OCI-LY3 (cell line): ENCODE results near the gene VPS13A.

Experiments
- H2AFZ ChIP-seq: fragments of 200-600, 300-600 bp; shearing (Covaris generic); 2 replicates; pipeline ENCODE4 v1.6.0; 2014; ENCODE audit warnings: antibody characterized with exemption, low read depth, low read length
- H3K27ac ChIP-seq: fragments of 200-600, 300-600 bp; sonication (generic); 2 replicates; pipeline ENCODE4 v1.5.1; 2014; ENCODE audit warnings: mild to moderate bottlenecking, low read length, moderate library complexity, mixed read lengths
- H3K27me3 ChIP-seq: fragments of 200-600, 300-600 bp; sonication (generic); 2 replicates; pipeline ENCODE4 v1.6.1; 2014; ENCODE audit warnings: low read depth, low read length, mixed read lengths
- H3K36me3 ChIP-seq: fragments of 200-600, 300-600 bp; sonication (generic); replicated peaks from 2 replicates; pipeline ENCODE3; 2014; ENCODE audit warnings: low read depth, low read length, mixed read lengths
- H3K4me1 ChIP-seq: fragments of 300-600, 200-600 bp; sonication (generic); 2 replicates; pipeline ENCODE4 v1.6.1; 2014; ENCODE audit warnings: low read length, mixed read lengths
- H3K4me2 ChIP-seq: fragments of 200-600, 300-600 bp; sonication (generic); 2 replicates; pipeline ENCODE4 v1.6.1; 2014; ENCODE audit warnings: low read length, mixed read lengths
- H3K4me3 ChIP-seq: fragments of 300-600, 200-600 bp; sonication (generic); 2 replicates; pipeline ENCODE4 v1.5.1; 2014; ENCODE audit warnings: antibody characterized with exemption, mild to moderate bottlenecking, low read length, moderate library complexity
- H3K79me2 ChIP-seq: fragments of 300-600, 200-600 bp; shearing (Covaris generic); 2 replicates; pipeline ENCODE4 v1.6.1; 2014; ENCODE audit warnings: mild to moderate bottlenecking, low read length, mixed read lengths
- H3K9ac ChIP-seq: fragments of 300-600, 200-600 bp; shearing (Covaris generic); 2 replicates; pipeline ENCODE4 v1.6.0; 2014; ENCODE audit warnings: mild to moderate bottlenecking, low read length, moderate library complexity
- H3K9me3 ChIP-seq: fragments of 200-600, 300-600 bp; shearing (Covaris generic); 2 replicates; pipeline ENCODE4 v1.6.1; 2014; ENCODE audit warnings: low read length, mixed read lengths; ENCODE audit not compliant: insufficient read depth
- H4K20me1 ChIP-seq: fragments of 200-600, 300-600 bp; sonication (generic); 2 replicates; pipeline ENCODE4 v1.6.1; 2016; ENCODE audit warnings: low read length, mixed read lengths; ENCODE audit not compliant: insufficient read depth
- EZH2phosphoT487 ChIP-seq: fragments of 200-600 bp; shearing (Covaris generic); IDR thresholded peaks from 2 replicates; pipeline ENCODE4 v1.6.1; 2018; ENCODE audit warnings: antibody characterized with exemption, mixed run types, low read depth
- TF ChIP-seq, protein P1 (sequence below): fragments of 200-600, 300-600 bp; sonication (generic); IDR thresholded peaks from 2 replicates; pipeline ENCODE4 v1.5.1; 2014; ENCODE audit warnings: antibody characterized with exemption, low read length, low read depth

VPS13A gene

DNA sequence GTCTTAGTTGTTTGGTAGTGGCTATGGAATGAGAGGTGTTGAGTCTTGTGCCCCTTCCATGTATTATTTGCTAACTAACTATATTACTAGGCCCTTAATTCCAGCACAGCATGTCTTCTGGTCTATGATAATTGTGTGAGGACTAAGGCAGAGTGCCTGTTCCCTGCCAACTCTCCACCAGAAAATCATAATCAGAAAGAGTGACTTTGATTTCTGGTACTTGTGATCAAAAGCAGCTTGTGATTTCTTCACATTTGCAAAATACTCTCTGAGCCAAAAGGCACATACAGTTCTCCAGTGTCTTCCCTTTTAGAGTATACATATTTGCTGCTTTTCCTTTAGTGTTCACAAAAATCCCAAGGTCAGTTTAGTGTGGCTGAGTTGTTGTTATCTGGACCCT is 240.9 kb downstream of the VPS13A start:
- Histone ChIP-seq H3K27me3 (no peaks in the 10 kb centered on the region), H3K4me3 (no peak overlapping the region), H3K27ac (no peak overlapping the region), H3K36me3 (peaks cover 2% of the 10 kb centered on the region), H2AFZ (no peak overlapping the region), H3K9me3 (no peaks in the 10 kb centered on the region), H3K9ac (no peak overlapping the region), H3K79me2 (no peaks in the 10 kb centered on the region), H4K20me1 (no peaks in the 10 kb centered on the region), H3K4me1 (no peaks in the 10 kb centered on the region), H3K4me2 (no peak overlapping the region)
- TF ChIP-seq, protein P1, sequence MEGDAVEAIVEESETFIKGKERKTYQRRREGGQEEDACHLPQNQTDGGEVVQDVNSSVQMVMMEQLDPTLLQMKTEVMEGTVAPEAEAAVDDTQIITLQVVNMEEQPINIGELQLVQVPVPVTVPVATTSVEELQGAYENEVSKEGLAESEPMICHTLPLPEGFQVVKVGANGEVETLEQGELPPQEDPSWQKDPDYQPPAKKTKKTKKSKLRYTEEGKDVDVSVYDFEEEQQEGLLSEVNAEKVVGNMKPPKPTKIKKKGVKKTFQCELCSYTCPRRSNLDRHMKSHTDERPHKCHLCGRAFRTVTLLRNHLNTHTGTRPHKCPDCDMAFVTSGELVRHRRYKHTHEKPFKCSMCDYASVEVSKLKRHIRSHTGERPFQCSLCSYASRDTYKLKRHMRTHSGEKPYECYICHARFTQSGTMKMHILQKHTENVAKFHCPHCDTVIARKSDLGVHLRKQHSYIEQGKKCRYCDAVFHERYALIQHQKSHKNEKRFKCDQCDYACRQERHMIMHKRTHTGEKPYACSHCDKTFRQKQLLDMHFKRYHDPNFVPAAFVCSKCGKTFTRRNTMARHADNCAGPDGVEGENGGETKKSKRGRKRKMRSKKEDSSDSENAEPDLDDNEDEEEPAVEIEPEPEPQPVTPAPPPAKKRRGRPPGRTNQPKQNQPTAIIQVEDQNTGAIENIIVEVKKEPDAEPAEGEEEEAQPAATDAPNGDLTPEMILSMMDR = no peak
- TF ChIP-seq EZH2phosphoT487 = no peak

DNA sequence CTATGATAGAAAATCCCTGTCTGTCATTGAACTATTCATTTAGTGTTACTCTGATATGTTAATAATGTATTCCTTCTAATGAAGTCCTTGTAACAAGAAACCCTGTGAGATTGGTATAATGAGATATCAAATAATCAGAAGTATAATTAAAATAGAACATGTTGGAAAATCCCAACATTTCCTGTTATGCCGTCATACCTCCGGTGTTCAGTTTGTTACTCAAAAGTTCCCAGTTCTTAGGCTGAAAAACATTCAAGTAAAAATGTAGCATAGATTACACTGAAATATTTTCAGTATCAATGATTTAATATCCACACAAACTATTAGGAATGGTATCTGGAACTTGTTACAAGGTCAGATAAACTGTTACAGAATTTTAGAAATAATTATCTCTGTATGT is 243.3 kb downstream of the VPS13A start:
- no peak for TF ChIP-seq EZH2phosphoT487
- TF ChIP-seq, protein P1 = no peak
- Histone ChIP-seq H3K9me3 (no peaks in the 10 kb centered on the region), H3K4me2 (no peak overlapping the region), H4K20me1 (no peaks in the 10 kb centered on the region), H3K4me1 (no peaks in the 10 kb centered on the region), H2AFZ (no peak overlapping the region), H3K27ac (no peak overlapping the region), H3K79me2 (no peaks in the 10 kb centered on the region), H3K4me3 (no peak overlapping the region), H3K36me3 (no peaks in the 10 kb centered on the region), H3K27me3 (no peaks in the 10 kb centered on the region), H3K9ac (no peak overlapping the region)

DNA sequence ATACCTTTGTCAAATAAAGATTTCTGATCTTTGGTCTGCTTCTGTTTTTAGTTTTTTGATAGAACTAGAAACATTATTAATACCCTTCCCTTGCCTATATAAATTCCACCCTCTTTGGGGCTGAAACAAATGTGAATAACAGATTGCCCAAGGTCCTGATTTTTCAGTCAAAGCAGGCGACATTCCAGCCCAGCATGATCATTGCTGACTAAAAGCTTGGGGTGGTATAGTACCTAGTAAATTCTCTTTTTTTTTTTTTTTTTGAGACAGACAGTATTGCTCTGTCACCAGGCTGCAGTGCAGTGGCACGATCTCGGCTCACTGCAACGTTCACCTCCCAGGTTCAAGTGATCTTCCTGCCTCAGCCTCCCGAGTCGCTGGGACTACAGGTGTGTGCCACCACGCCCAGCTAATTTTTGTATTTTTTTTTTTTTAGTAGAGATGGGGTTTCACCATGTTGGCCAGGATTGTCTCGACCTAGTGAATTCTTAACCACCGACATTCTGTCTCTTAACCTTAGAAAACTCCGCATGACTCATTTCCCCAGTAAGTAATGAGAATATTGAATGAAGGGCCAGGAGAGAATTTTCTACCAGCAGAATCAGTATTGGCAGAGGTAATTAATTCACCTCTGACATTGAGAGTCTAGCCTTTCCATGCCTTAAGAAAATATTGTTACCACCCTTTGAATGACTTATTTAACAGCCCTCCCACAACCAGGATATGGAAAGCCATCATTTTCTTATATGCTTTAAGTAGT is 244.4 kb downstream of the VPS13A start:
- no peaks in the 10 kb centered on the region for H3K36me3 ChIP-seq
- H3K27ac ChIP-seq = no peak overlapping the region
- no peaks in the 10 kb centered on the region for H4K20me1 ChIP-seq
- no peaks in the 10 kb centered on the region for H3K79me2 ChIP-seq
- H3K4me3 ChIP-seq = no peak overlapping the region
- H3K4me2 ChIP-seq = no peak overlapping the region
- H3K9ac ChIP-seq = no peak overlapping the region
- no peak overlapping the region for H2AFZ ChIP-seq
- TF ChIP-seq EZH2phosphoT487 = no peak
- TF ChIP-seq, protein P1 = no peak
- no peaks in the 10 kb centered on the region for H3K4me1 ChIP-seq
- no peaks in the 10 kb centered on the region for H3K27me3 ChIP-seq
- H3K9me3 ChIP-seq = no peaks in the 10 kb centered on the region

DNA sequence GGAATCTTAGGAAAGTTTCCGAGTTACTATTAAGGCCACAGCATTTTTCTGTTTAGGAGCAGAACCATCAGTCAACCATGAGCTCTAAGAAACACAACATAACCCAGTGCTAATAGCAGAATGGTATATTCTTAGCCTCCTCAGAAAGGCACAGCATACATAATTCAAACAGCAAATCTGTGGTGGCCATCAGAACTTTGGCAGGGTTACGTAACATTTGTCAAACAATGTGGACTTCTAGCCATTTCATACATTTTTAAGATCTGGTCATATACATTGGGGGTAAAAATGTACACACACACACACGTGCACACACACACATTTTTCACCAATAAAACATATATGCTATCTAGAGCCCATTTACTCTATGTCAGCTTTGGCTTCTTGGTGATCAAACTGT is 245.6 kb downstream of the VPS13A start:
- Histone ChIP-seq H3K36me3 (no peaks in the 10 kb centered on the region), H3K9me3 (no peaks in the 10 kb centered on the region), H3K4me3 (no peak overlapping the region), H2AFZ (no peak overlapping the region), H3K4me1 (no peaks in the 10 kb centered on the region), H3K27ac (no peak overlapping the region), H3K79me2 (no peaks in the 10 kb centered on the region), H3K27me3 (no peaks in the 10 kb centered on the region), H3K9ac (no peak overlapping the region), H4K20me1 (no peaks in the 10 kb centered on the region), H3K4me2 (no peak overlapping the region)
- no peak for TF ChIP-seq EZH2phosphoT487
- TF ChIP-seq, protein P1 = no peak
